ENCODE measurements around the gene ZNF785. TPM values are rescaled to one million over a fixed set of nuclear protein-coding genes. Genes with fewer than 3 reads are reported as not detected.

Gene ZNF785
- total RNA-seq, 2 experiments from 2014 or later = 9.2 to 10.8 TPM

DNA sequence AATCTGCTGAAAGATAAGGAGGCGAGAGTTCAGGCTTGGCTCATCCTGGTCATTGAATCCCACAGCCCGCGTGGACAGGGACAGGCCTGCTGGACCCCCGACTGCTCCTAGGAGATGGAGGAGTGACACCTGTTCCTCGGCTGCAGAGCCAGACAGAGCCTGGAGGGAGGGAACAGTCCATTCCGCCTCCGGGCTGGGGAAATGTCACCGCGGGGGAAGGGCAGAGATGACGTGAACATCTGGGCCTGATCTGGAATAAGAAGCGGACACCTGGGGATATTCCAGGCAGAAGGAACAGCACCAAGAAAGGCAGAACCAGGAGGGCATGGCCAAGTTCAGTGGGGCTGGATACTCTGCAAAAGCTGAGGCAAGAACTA is 52.4 kb downstream of the ZNF785 start:
- H3K4me3 Mint-ChIP-seq = peak overlapping the region; percentile 91
- peaks cover 54% of the 10 kb centered on the region for H3K4me1 Mint-ChIP-seq
- H3K36me3 Mint-ChIP-seq (ENCODE audit: low read depth) = peaks cover 45% of the 10 kb centered on the region
- intact Hi-C loops (cut with DNase I, micrococcal nuclease) = loop anchor here in 1 of 2 experiments (5.0 kb wide), 1 partner anchor 41 kb away; no protein-coding TSS in a partner anchor
- H3K9me3 Mint-ChIP-seq (ENCODE audit: low read depth) = no peaks in the 10 kb centered on the region
- peak overlapping the region; percentile 85 for H3K27ac Mint-ChIP-seq
- ChIA-PET POLR2A (interaction anchor here (0.8 to 3.2 kb wide), 2 partner anchors 25 to 45 kb away, joined by 3 to 30 read pairs; partner anchors contain the start of gene ZNF764), CTCF (interaction anchor here (1.6 to 3.2 kb wide), 2 partner anchors 60 to 103 kb away, joined by 5 to 30 read pairs; partner anchors contain the start of gene DCTPP1)
- DNase-seq (no peak), ATAC-seq (no peak)
- H3K27me3 Mint-ChIP-seq = no peaks in the 10 kb centered on the region

- ATAC-seq = no peak
- Mint-ChIP-seq H3K27me3 (no peaks in the 10 kb centered on the region), H3K4me3 (peak overlapping the region; percentile 91), H3K4me1 (peaks cover 54% of the 10 kb centered on the region), H3K9me3 (ENCODE audit: low read depth) (no peaks in the 10 kb centered on the region), H3K27ac (no peak overlapping the region), H3K36me3 (ENCODE audit: low read depth) (peaks cover 39% of the 10 kb centered on the region)
- no peak for DNase-seq
- intact Hi-C loops (cut with DNase I, micrococcal nuclease) = loop anchor here in 1 of 2 experiments (5.0 kb wide), 1 partner anchor 40 kb away; no protein-coding TSS in a partner anchor
- CTCF ChIA-PET = interaction anchor here (1.6 kb wide), 1 partner anchor 59 kb away, joined by 5 read pairs; no protein-coding TSS in a partner anchor
- POLR2A ChIA-PET = no interaction called here
Observed at GRCh38 chr16:30532285-30533145, 53.0 kb downstream of the ZNF785 start.

Other genes starting within 250 kb of the ZNF785 start
- 10 to 100 TPM; 42.3 to 51.8 TPM for gene CD2BP2, start 230.4 kb downstream of the ZNF785 start, total RNA-seq
- 10 to 100 TPM; 38.1 to 43.4 TPM for gene TBC1D10B, start 215.2 kb downstream of the ZNF785 start, total RNA-seq
- 1 to 10 TPM in 1 of 2 experiments, under 1 TPM in 1; 0.69 to 1.6 TPM for gene MYL11, start 210.9 kb downstream of the ZNF785 start, total RNA-seq
- gene SEPTIN1, start 203.1 kb downstream of the ZNF785 start, total RNA-seq = 100 to 1,000 TPM; 155 to 159 TPM
- 10 to 100 TPM; 10.6 to 11.0 TPM for gene ZNF48, start 190.3 kb downstream of the ZNF785 start, total RNA-seq
- 1 to 10 TPM; 3.8 to 4.0 TPM for gene ZNF771, start 178.1 kb downstream of the ZNF785 start, total RNA-seq
- gene DCTPP1, start 155.7 kb downstream of the ZNF785 start, total RNA-seq = 100 to 1,000 TPM in 1 of 2 experiments, 10 to 100 TPM in 1; 89.3 to 102 TPM
- 10 to 100 TPM; 37.8 to 56.0 TPM for gene SEPHS2, start 139.8 kb downstream of the ZNF785 start, total RNA-seq
- gene ITGAL, start 113.0 kb downstream of the ZNF785 start, total RNA-seq = 100 to 1,000 TPM; 210 to 222 TPM
- gene ZNF768, start 59.1 kb downstream of the ZNF785 start, total RNA-seq = 10 to 100 TPM in 1 of 2 experiments, 1 to 10 TPM in 1; 8.9 to 11.1 TPM
- gene ZNF747, start 50.8 kb downstream of the ZNF785 start, total RNA-seq = 1 to 10 TPM; 6.3 to 8.0 TPM
- gene ZNF764, start 27.3 kb downstream of the ZNF785 start, total RNA-seq = 10 to 100 TPM in 1 of 2 experiments, 1 to 10 TPM in 1; 8.0 to 11.2 TPM
- 1 to 10 TPM; 7.1 to 9.1 TPM for gene ZNF688, start 14.0 kb downstream of the ZNF785 start, total RNA-seq
- 10 to 100 TPM in 1 of 2 experiments, 1 to 10 TPM in 1; 9.0 to 10.7 TPM for gene ZNF689, start 24.7 kb upstream of the ZNF785 start, total RNA-seq
- 10 to 100 TPM; 76.8 to 77.8 TPM for gene PRR14, start 65.3 kb upstream of the ZNF785 start, total RNA-seq
- 100 to 1,000 TPM in 1 of 2 experiments, 10 to 100 TPM in 1; 84.7 to 111 TPM for gene FBRS, start 72.7 kb upstream of the ZNF785 start, total RNA-seq
- gene SRCAP, start 113.5 kb upstream of the ZNF785 start, total RNA-seq = 10 to 100 TPM; 58.7 to 69.5 TPM
- 10 to 100 TPM; 21.8 to 26.0 TPM for gene PHKG2, start 162.7 kb upstream of the ZNF785 start, total RNA-seq
- 1 to 10 TPM; 1.7 to 3.1 TPM for gene CFAP119, start 176.4 kb upstream of the ZNF785 start, total RNA-seq
- gene RNF40, start 176.6 kb upstream of the ZNF785 start, total RNA-seq = 10 to 100 TPM; 72.3 to 85.5 TPM
- gene ZNF629, start 201.5 kb upstream of the ZNF785 start, total RNA-seq = 1 to 10 TPM; 3.4 to 3.7 TPM

Data from activated CD4-positive, alpha-beta T cell treated with anti-CD3 and anti-CD28 coated beads for 36 hours (primary cell).